Duodenal mucosa (tissue), 2 donors: ENCODE results near the gene CRYBG1.

Experiments
- H3K27ac ChIP-seq: one replicate; pipeline ENCODE4 v1.7.0; 2013; ENCODE audit warnings: low read depth, low read length
- H3K27me3 ChIP-seq, 2 donors: one replicate each; pipeline ENCODE4 v1.7.0; 2013; ENCODE audit warnings: low read length in 2 of 2, control low read depth in 1 of 2; ENCODE audit not compliant: insufficient read depth in 2 of 2, control insufficient read depth in 1 of 2
- H3K36me3 ChIP-seq, 2 donors: one replicate each; pipeline ENCODE4 v1.7.0; 2013; ENCODE audit warnings: low read length in 2 of 2, control low read depth in 1 of 2; ENCODE audit not compliant: insufficient read depth in 2 of 2, control insufficient read depth in 1 of 2
- H3K4me1 ChIP-seq, 2 donors: one replicate each; pipeline ENCODE4 v1.7.0; 2013; ENCODE audit warnings: low read length in 2 of 2, control low read depth in 1 of 2; ENCODE audit not compliant: insufficient read depth in 2 of 2, control insufficient read depth in 1 of 2
- H3K4me3 ChIP-seq, 2 donors: one replicate each; pipeline ENCODE4 v1.7.0; 2013; ENCODE audit warnings: low read length in 2 of 2, low read depth in 1 of 2
- H3K9ac ChIP-seq, 2 donors: one replicate each; pipeline ENCODE4 v1.7.0; 2013; ENCODE audit warnings: low read length in 2 of 2, low read depth in 1 of 2
- H3K9me3 ChIP-seq, 2 donors: one replicate each; pipeline ENCODE4 v1.7.0; 2013; ENCODE audit warnings: low read length in 2 of 2, control low read depth in 1 of 2; ENCODE audit not compliant: control insufficient read depth in 1 of 2

Gene CRYBG1

DNA sequence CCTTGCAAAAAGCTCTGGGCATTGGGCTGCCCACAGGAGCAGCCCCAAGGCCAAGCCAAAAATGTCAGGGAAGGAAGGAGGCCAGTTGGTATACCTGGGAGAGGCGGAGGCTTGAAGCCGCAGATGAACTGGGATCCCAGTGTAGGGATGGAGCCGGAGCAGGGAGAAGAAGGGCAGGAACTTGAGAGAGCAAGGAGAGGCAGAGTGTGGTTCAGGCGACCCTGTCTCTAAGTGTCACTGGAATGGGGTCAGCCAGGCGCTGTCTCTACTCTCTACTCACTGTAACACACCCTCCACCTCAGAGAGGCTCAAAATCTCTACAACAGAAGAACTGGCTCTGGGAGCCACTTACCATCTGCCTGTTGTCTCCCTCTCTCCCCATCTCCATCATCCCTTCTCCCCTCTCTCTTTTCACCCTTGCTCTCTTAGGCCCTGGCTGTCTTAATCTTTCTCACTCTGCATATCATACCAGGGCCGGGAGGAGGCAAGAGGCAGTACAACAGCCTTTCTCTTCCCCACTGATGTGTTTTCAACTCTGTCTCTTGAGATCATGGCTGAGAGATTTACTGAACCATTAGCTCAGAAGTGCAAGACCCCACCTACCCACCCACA lies 93.3 kb downstream of the CRYBG1 start:
- Histone ChIP-seq H3K9ac (peak overlapping the region in 1 of 2 donors; percentile 30), H3K4me1 (peaks cover 4 to 17% of the 10 kb centered on the region in 2 donors), H3K27ac (no peak overlapping the region), H3K4me3 (peak overlapping the region in 1 of 2 donors; percentile 42), H3K36me3 (no peaks in the 10 kb centered on the region), H3K27me3 (no peaks in the 10 kb centered on the region), H3K9me3 (no peaks in the 10 kb centered on the region)

DNA sequence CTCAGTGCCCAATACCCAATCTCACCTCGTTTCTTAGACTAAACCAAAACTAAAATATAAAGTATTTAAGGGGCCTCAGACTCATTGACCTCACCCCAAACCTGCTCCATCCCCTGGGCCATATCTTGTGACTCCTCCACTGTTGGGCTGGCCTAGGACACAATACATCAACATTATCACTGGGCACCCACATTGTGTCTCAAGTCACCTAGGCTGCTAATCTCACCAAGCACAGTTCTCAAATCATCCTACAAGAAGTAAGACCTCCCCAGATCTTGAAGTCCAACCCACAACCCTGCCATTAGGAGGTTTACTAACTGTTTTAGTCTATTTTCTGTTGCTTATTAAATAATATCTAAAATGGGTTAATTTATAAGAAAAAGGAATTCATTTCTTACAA lies 96.2 kb downstream of the CRYBG1 start:
- peaks cover 5 to 19% of the 10 kb centered on the region in 2 donors for H3K4me1 ChIP-seq
- no peaks in the 10 kb centered on the region for H3K9me3 ChIP-seq
- H3K4me3 ChIP-seq, result peak overlapping the region; percentile 58 to 71
- H3K27me3 ChIP-seq, result no peaks in the 10 kb centered on the region
- H3K36me3 ChIP-seq, result no peaks in the 10 kb centered on the region
- peak overlapping the region in 1 of 2 donors; percentile 32 for H3K9ac ChIP-seq
- H3K27ac ChIP-seq, result no peak overlapping the region

DNA sequence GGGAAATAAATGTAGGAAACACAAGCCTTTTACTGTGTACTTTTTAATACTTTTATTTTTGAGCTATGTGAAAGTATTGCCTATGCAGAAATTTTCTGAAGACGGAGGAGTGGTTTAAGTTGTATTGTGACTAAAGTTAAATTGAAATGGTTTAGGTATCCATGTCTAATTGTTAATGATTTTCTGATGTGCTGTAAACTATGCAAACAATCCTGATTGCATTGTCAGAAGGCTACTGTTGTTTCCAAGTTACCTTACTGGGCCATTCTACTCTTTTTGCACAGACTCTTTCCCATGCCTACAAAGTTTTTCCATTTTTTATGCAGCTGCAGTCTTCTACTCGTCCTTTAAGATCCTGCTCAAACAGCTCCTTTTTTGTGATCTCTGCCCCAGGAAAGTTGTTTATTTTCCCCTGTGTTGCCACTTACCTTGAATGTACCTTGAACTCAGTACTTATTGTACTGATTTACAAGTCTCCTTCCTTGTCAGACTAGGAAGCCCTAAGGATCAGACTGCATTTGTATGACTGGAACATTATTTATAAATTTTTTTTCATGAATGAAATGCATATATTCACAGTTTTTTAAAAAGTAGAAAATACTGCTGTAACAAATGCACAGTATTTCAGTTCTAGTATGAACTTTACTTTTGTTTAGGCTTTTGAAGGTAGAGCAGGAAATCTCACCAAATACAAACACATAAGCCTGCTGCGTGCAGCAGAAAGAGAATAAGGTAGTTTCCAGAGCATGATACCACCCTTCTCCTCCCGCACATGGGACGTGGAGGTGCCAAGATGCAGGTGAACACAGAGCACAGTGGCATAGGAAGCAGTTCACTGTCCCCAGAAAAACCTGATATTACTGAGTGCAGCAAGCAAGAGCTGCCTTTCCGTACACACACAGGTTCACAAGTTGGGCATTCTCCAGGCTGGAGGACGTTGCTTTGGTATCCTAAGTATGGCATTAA lies 97.8 kb downstream of the CRYBG1 start:
- peak overlapping the region; percentile 32 to 42 for H3K4me3 ChIP-seq

DNA sequence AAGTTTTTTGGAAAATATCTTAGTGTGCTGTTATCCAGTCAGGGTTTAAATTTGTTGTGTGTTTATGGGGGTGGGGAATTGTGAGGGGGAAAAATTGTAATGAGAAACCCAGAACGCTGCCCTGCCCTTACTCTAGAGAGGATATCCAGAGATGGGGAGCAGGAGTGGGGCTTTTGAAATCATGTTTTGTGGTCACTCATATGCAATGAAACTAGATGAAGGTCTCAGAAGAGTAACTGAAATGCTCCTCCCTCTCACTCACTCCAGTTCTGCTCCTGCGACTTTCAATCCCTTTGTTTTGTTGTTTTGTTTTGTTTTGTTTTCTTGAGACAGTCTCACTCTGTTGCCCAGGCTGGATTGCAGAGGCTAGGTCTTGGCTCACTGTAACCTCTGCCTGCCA lies 100.0 kb downstream of the CRYBG1 start:
- Histone ChIP-seq H3K4me1 (peaks cover 5 to 15% of the 10 kb centered on the region in 2 donors), H3K36me3 (no peaks in the 10 kb centered on the region), H3K9ac (no peak overlapping the region), H3K9me3 (no peaks in the 10 kb centered on the region), H3K4me3 (no peak overlapping the region), H3K27me3 (no peaks in the 10 kb centered on the region), H3K27ac (no peak overlapping the region)

More for the DNA sequence above, 97.8 kb downstream of the CRYBG1 start:
- peak overlapping the region; percentile 30 for H3K27ac ChIP-seq
- H3K9ac ChIP-seq, result no peak overlapping the region
- peaks cover 5 to 19% of the 10 kb centered on the region in 2 donors for H3K4me1 ChIP-seq
- no peaks in the 10 kb centered on the region for H3K9me3 ChIP-seq
- no peaks in the 10 kb centered on the region for H3K27me3 ChIP-seq
- no peaks in the 10 kb centered on the region for H3K36me3 ChIP-seq

DNA sequence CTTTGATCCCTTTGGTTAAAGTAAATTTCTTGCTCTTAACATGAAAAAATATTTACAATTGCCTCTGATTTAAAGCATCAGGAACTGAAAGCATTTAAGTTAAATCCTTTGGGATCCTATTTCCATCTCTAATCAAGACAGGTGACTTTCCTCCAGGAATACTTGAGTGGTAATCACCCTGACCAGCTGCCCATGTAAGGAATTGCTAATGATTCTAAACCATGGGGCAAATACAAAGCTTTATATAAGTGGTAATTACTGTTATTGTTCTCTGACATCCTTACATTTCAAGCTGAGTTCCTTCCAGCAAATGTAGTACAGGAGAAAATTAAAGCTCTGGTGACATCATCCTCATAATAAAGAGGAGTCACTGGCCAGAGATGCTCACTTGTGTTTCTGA lies 100.6 kb downstream of the CRYBG1 start:
- H3K9me3 ChIP-seq, result no peaks in the 10 kb centered on the region
- H3K4me1 ChIP-seq, result peaks cover 5 to 15% of the 10 kb centered on the region in 2 donors
- no peak overlapping the region for H3K27ac ChIP-seq
- no peak overlapping the region for H3K9ac ChIP-seq
- H3K4me3 ChIP-seq, result no peak overlapping the region
- H3K27me3 ChIP-seq, result no peaks in the 10 kb centered on the region
- no peaks in the 10 kb centered on the region for H3K36me3 ChIP-seq

DNA sequence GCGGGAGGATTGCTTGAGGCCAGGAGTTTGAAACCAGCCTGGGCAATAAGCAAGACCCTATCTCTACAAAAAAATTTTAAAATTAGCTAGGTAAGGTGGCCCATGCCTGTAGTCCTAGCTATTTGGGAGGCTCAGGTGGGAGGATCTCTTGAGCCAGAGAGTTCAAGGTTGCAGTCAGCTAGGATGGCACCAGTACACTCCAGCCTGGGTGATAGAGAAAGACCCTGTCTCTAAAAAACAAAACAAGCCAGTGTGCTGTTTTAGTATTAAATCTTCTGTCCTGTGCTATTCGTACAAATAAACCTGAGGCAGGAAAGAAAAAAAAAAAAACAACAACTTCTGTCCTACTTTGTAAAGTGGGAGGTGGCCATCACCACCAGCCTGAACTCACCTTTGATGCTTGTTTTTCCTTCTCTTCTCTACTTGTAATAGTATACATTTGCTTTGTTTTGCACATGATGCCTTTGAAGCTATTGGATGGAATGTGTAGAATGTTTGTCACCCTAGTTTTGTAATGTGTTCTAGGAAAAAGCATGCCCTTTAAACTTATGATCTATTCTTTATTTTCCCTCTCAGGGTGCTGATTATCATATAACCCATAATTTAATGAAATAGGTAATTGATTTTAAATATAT lies 102.5 kb downstream of the CRYBG1 start:
- Histone ChIP-seq H3K9ac (no peak overlapping the region), H3K4me3 (no peak overlapping the region), H3K27me3 (no peaks in the 10 kb centered on the region), H3K4me1 (peaks cover 5 to 10% of the 10 kb centered on the region in 2 donors), H3K9me3 (no peaks in the 10 kb centered on the region), H3K27ac (no peak overlapping the region), H3K36me3 (no peaks in the 10 kb centered on the region)

DNA sequence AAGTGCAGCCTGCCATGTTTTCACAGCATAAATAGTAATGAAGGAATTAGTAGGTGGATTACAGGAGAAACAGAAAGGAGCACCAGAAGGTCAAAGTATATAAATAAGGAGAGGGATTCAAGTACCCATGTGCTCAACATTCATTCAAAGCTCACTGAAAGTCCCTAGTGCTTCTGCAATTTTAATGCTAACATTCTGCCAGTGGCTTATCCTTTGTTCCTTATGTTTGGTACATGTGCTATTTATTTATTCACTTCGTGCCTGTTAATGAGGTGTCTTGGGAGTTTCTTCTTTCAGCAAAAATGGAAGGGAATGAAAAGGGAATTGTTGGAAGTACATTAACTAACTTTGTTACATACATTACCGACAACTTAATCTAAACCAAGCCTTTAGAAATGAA lies 105.7 kb downstream of the CRYBG1 start:
- Histone ChIP-seq H3K27me3 (peaks cover 0 to 2% of the 10 kb centered on the region in 2 donors), H3K9me3 (no peaks in the 10 kb centered on the region)

DNA sequence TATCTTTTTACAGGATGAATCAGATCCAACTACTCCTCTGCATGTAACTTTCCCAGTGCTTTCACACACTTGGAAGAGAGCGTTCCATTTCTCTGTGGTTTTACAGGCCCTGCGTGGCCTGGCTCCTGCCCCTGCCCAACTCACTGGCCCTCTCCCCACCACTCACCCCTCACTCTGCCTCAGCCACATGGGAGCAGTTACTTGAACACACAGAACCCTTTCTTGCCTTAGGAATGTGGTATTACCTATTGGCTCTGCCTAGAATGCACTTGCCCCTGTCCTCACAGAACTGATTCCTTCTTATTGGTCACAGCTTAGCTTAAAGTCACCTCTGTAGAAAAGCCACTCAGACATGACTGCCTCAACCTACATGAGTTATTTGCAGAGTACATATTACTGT lies 108.4 kb downstream of the CRYBG1 start:
- Histone ChIP-seq H3K27me3 (peaks cover 0 to 2% of the 10 kb centered on the region in 2 donors), H3K9ac (no peak overlapping the region), H3K9me3 (no peaks in the 10 kb centered on the region), H3K4me3 (no peak overlapping the region), H3K36me3 (no peaks in the 10 kb centered on the region), H3K27ac (no peak overlapping the region), H3K4me1 (peaks cover 0 to 5% of the 10 kb centered on the region in 2 donors)

More for the DNA sequence above, 105.7 kb downstream of the CRYBG1 start:
- Histone ChIP-seq H3K4me3 (no peak overlapping the region), H3K36me3 (no peaks in the 10 kb centered on the region), H3K9ac (no peak overlapping the region), H3K27ac (no peak overlapping the region), H3K4me1 (peaks cover 0 to 5% of the 10 kb centered on the region in 2 donors)

DNA sequence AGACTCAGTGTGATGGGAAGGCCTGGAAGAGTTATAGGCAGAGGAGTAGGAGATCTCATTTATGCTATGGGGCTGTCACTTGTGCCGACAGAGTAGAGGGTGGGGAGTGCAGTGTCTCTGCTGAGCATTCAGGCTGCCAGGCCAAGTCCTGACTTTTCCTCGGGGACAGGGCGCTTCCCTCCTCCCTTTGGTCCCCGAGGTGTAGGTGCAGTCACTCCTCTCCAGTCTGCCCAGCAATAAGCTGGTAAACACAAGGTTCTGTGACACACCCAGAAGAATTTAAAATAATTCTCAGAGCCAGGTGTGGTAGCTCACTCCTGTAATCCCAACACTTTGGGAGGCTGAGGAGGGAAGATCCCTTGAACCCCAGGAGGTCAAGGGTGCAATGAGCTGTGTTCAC lies 109.4 kb downstream of the CRYBG1 start:
- Histone ChIP-seq H3K27me3 (peaks cover 0 to 2% of the 10 kb centered on the region in 2 donors), H3K4me1 (peaks cover 0 to 5% of the 10 kb centered on the region in 2 donors), H3K27ac (no peak overlapping the region), H3K9me3 (no peaks in the 10 kb centered on the region), H3K4me3 (no peak overlapping the region), H3K36me3 (no peaks in the 10 kb centered on the region), H3K9ac (no peak overlapping the region)

DNA sequence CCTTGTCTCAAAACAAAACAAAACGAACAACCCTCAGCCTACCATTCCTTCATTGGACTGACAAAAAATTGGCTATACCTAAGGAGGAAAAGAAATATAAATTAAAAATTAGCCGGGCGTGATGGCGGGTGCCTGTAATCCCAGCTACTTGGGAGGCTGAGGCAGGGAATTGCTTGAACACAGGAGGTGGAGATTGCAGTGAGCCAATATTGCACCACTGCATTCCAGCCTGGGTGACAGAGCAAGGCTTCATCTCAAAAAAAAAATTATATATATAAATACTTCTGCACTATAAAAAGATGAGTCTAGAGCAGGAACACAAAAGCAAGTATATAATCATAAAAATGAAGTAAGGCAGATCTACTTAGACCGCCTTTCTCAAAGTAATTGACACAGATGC lies 109.8 kb downstream of the CRYBG1 start:
- no peak overlapping the region for H3K27ac ChIP-seq
- H3K4me3 ChIP-seq, result no peak overlapping the region
- peaks cover 0 to 2% of the 10 kb centered on the region in 2 donors for H3K27me3 ChIP-seq
- H3K36me3 ChIP-seq, result no peaks in the 10 kb centered on the region
- no peak overlapping the region for H3K9ac ChIP-seq
- no peaks in the 10 kb centered on the region for H3K9me3 ChIP-seq
- peaks cover 0 to 5% of the 10 kb centered on the region in 2 donors for H3K4me1 ChIP-seq
